GM19023 (cell line): Measurements from ENCODE around the gene KCNJ2.

Source experiments
- ATAC-seq: cut with Tn5 transposase; IDR thresholded peaks from one replicate; pipeline ENCODE4 v1.9.1; 2021; ENCODE audit warnings: mild to moderate bottlenecking, moderate library complexity; ENCODE audit not compliant: unreplicated experiment

Gene KCNJ2

GRCh38 chr17:70202840-70203239 lies 33.5 kb downstream of the KCNJ2 start:
- ATAC-seq: no peak

- no peak for ATAC-seq
Measured at GRCh38 chr17:70204431-70204830, 35.1 kb downstream of the KCNJ2 start.

DNA sequence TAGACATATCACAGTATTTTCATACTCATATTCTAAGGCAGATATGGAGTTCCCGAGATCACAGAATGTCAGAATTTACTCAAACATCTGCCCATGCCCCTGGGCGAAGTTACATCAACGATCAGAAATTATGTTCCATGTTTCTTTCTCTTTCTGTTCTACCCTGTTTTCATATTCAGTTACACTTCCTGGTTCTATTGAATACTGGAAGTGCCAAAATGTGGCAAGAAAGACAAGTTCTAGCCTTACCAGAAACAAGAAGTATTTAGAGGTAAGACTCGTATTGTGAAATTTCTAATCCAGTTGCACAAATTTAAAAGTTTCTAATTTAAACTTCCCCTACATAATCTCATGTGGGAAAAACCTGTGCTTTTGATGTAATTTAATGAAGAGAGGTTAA lies 36.1 kb downstream of the KCNJ2 start:
- no peak for ATAC-seq

DNA sequence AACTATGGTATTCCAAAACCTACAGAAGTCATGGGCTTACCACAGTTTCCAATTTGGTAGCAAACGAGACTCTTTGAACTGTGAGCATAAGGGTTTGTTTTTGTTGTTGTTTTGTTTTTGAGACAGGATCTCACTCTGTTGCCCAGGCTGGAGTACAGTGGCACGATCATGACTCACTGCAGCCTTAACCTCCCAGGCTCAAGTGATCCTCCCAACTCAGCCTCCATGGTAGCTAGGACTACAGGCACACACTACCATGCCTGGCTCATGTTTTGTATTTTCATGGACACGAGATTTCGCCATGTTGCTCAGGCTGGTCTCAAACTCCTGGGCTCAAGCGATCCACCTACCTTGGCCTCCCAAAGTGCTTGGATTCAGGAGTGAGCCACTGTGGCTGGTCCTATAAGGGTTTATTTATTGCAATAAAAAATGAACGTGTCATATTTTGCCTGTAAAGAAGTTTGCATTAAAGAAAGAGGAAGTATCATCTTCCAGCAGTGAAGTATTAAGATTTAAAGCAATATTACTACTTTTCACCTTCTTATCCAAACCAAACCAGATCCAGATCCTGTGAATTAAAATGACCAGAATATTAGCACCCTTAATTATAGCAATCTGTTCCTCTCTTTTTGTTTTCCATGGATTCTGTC lies 37.2 kb downstream of the KCNJ2 start:
- no peak for ATAC-seq

DNA sequence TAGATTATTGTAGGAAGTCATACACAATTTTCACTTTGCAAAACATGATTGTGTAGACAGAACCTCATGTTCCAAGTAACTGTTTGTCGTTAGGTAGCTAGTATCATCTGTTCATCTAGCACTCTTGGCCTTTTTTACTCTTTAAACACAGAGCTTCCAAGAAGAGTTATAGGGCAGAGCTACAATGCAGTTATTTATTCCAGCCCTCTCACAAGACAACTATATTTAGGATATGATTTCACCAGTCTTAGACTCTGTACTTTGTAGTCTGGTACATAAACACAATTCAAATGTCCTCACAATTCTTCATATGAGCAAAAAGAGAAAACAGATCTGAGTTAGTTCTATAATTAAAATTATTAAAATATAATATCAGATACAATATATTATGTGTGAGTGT lies 37.9 kb downstream of the KCNJ2 start:
- no peak for ATAC-seq

GRCh38 chr17:70208080-70208794 lies 38.9 kb downstream of the KCNJ2 start:
- ATAC-seq: no peak

GRCh38 chr17:70208825-70209555 lies 39.7 kb downstream of the KCNJ2 start:
- no peak for ATAC-seq

DNA sequence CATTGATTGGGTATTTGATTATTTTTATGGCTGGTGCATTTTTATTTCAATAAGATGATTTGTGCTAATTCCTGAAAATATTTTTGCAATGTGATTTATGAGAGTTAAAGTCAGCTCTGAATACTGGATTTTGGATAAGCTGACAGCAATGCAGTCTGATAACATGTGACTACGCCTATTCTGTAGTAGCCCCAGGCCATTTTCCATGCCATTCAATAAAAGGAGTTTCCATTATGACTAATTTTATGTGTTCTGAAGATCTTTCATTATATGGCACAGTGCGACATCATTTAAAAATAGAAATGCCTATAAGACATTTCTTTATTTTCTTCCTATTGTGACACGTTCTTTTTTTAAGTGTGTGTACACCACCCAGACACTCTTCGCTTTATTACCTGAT lies 46.3 kb downstream of the KCNJ2 start:
- no peak for ATAC-seq

DNA sequence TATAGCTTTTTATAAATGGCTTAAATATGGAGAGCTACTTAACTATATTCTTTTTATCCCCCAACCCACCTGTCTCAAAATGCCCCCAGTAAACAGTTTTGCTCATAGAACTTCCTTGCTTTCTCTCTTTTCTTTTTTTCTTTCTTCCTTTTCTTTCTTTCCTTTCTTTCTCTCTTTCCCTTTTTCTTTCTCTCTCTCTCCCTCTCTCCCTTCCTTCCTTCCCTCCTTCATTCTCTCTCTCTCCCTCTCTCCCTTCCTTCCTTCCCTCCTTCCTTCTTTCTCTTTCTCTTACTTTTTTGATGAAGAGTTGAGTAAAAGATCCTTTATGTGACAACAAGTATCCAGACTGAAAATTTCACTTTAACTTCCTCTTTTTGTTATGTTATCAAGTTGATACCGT lies 48.2 kb downstream of the KCNJ2 start:
- no peak for ATAC-seq

- ATAC-seq: no peak
Measured at GRCh38 chr17:70225276-70225675, 55.9 kb downstream of the KCNJ2 start.
